Pons (tissue), 1 donor: ENCODE data around the gene NFIB.

ENCODE experiments used
- DNase-seq: peaks from one replicate; pipeline ENCODE4 v3.0.0-alpha.2; 2016; ENCODE audit warnings: low spot score

NFIB gene

GRCh38 chr9:14246951-14247350 lies 67.0 kb downstream of the NFIB start:
- DNase-seq = no peak

- no peak for DNase-seq
These were observed 67.9 kb downstream of the NFIB start for GRCh38 chr9:14245901-14246525.

- DNase-seq = no peak
These were observed 70.4 kb downstream of the NFIB start for GRCh38 chr9:14243514-14244042.

- DNase-seq = no peak
These were observed 71.7 kb downstream of the NFIB start for GRCh38 chr9:14242150-14242805.

GRCh38 chr9:14240537-14240936 lies 73.4 kb downstream of the NFIB start:
- DNase-seq = no peak

GRCh38 chr9:14238518-14238917 lies 75.4 kb downstream of the NFIB start:
- DNase-seq = no peak

GRCh38 chr9:14238079-14238478 lies 75.9 kb downstream of the NFIB start:
- DNase-seq = no peak

- DNase-seq = no peak
These were observed 77.3 kb downstream of the NFIB start for GRCh38 chr9:14236591-14236990.

- no peak for DNase-seq
These were observed 81.8 kb downstream of the NFIB start for GRCh38 chr9:14232111-14232510.

- DNase-seq = no peak
These were observed 82.5 kb downstream of the NFIB start for GRCh38 chr9:14231196-14231990.

- DNase-seq = no peak
These were observed 85.3 kb downstream of the NFIB start for GRCh38 chr9:14228602-14229001.

- DNase-seq = no peak
These were observed 86.9 kb downstream of the NFIB start for GRCh38 chr9:14226855-14227532.

- no peak for DNase-seq
These were observed 90.9 kb downstream of the NFIB start for GRCh38 chr9:14223081-14223480.

GRCh38 chr9:14222149-14222835 lies 91.6 kb downstream of the NFIB start:
- DNase-seq = no peak

GRCh38 chr9:14221558-14221957 lies 92.4 kb downstream of the NFIB start:
- DNase-seq = no peak

- no peak for DNase-seq
These were observed 92.8 kb downstream of the NFIB start for GRCh38 chr9:14221119-14221518.

- no peak for DNase-seq
These were observed 93.7 kb downstream of the NFIB start for GRCh38 chr9:14220256-14220655.

- no peak for DNase-seq
These were observed 94.1 kb downstream of the NFIB start for GRCh38 chr9:14219850-14220249.

GRCh38 chr9:14218253-14218652 lies 95.7 kb downstream of the NFIB start:
- no peak for DNase-seq

- no peak for DNase-seq
These were observed 97.2 kb downstream of the NFIB start for GRCh38 chr9:14216612-14217194.

GRCh38 chr9:14215614-14216013 lies 98.3 kb downstream of the NFIB start:
- DNase-seq = no peak
